Measurements from ENCODE around the gene MRPL32.
"Not testable (repeated sequence)": the region's sequence is repeated elsewhere in the genome, so short reads cannot be mapped to it uniquely, and the experiment has no call there.

MRPL32 gene

DNA sequence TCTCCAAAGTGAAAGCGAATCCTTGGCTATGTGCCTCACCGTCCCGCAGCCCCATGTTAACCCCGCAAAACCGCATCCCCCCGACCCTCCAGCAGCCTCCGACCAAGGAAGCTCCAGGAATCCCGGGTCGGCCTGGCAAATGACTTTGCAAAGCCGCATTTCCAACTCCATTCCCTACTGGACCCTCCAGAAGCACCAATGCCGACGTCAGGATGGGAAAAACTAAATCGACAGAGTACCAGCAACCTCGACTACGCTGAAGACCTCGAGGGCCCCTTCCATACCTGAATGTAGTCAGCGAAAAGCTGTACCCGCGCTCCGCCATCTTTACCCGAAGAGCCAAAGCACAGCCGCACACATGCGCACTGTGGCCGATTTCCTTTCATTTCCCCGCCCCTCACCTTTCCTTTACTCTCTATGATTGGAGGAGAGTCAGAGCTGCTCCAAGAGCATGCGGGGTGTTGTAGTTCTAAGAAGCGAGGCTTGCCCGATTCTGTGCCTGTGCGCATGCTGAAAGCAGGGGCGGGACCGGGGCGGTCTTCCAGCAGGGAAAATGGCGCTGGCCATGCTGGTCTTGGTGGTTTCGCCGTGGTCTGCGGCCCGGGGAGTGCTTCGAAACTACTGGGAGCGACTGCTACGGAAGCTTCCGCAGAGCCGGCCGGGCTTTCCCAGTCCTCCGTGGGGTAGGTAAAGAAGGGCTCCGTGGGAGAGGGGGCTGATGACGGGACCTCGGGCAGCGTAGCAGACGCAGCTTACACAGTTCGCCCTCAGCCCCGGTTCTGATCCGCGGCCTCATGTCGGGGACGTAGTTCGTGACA, at the start of gene MRPL32, which contains the start of gene PSMA2:
Gene MRPL32 (plus strand): TSS at position 543 of the 818 bp plus-strand sequence. CDS start 11 bp downstream, at position 554.
Gene PSMA2 (minus strand): TSS at position 341 of the 818 bp plus-strand sequence. CDS start 16 bp downstream, at position 325.
- DNase-seq (ENCODE audit: low read depth), result peak; percentile 90

DNA sequence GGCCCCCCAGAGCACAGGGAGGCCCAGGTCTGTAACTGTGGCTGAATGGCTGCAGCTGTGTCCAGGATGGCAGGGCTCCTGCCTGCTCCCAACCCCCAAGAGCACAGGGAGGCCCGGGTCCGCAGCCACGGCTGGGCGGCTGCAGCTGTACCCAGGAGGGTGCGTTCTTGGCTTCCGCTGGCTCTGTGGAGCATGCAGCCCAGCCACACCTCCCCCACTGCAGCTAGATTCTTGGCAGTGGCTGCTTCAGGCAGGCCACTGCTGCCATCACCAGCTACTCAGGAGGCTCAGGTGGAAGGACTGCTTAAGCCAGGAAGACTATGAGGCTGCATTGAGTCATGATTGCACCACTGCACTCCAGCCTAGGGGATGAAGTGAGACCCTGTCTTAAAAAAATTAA, 48.2 kb upstream of the MRPL32 start:
- no peak for DNase-seq (ENCODE audit: low read depth)

DNA sequence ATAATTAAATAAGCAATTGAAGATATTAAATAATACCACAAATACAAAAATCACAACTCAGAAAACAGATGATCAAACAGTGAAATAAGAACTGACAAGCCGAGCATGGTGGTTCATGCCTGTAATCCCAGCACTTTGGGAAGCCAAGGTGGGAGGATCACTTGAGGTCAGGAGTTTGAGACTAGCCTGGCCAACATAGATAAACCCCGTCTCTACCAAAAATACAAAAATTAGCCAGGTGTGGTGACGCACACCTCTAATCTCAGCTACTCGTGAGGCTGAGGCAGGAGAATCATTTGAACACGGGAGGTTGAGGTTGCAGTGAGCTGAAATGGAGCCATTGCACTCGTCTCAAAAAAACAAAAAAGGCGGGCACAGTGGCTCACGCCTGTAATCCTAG, 47.0 kb upstream of the MRPL32 start:
- not testable (repeated sequence) for DNase-seq (ENCODE audit: low read depth)

DNA sequence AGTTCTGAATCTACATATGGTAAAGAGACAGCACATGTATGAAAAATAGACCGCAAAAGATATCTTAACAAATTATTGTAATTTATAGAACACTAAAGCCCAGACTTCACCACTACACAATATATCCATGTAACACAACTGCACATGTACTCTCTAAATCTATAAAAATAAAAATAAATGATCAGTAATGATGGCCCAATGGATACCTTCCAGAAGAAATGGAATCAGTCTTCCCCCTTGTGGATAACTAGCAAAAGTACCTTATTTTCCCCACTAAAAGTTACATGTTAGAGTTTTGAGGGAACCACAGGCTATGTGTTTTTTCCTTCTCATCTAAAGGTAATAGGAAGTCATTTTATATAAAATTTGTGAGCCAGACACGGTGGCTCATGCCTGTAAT, 46.0 kb upstream of the MRPL32 start:
- DNase-seq (ENCODE audit: low read depth), result no peak

DNA sequence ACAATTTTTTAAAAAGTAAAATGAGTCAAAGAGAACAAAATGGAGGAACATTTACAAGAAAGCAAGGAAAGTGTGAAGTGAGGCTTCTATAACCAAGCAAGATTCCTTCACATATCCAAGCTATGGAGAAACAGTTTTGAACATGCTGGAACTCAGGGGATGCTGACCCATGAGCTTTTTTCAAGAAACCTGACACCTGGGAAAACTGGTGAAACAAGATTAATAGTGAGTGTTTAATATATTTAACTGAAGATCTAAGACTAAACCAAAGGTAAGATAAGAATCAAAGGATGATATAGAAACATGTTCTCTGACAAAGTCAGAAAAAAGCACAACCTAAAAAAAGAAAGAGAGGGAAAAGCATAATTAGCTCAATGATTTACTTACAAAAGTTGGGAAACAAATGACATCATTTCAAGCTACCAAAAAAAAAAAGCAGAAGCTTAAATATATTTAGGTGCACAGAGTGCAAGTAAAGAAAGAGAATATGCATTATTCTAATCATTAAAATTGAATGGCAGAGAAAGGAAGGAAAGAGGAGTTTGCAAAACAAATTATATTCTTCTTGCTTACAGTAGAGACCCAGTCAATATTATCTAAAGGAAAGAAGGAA, 45.2 kb upstream of the MRPL32 start:
- DNase-seq (ENCODE audit: low read depth), result no peak

DNA sequence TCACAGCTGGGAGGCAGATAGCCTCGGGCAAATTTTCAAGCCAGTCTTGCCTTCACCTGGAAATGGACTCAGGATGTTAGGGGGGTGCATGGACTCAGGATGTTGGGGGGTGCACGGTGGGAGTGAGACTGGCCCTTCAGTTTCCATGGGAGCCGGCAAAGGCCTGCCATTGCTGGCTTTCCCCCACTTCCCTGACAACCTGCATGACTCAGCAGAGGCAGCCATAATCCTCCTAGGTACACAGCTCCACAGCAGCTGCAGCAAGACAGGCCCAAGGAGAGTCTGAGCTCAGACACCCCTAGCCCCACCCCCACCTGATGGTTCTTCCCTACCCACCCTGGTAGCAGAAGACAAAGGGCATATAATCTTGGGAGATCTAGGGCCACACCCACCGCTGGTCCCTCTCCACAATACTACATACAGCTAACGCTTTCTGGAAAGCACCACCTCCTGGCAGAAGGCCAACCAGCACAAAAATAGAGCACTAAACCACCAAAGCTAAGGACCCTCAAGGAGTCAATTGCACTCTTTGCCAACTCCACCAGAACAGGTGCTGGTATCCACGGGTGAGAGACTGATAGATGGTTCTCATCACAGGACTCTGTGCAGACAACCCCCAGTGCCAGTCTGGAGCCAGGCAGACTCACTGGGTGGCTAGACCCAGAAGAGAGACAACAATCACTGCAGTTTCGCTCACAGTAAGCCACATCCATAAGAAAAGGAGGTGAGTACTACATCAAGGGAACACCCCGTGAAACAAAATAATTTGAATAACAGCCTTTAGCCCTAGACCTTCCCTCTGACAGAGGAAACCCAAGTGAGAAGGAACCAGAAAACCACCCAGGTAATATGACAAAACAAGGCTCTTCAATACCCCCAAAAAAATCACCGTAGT, 38.6 kb upstream of the MRPL32 start:
- DNase-seq (ENCODE audit: low read depth), result no peak

DNA sequence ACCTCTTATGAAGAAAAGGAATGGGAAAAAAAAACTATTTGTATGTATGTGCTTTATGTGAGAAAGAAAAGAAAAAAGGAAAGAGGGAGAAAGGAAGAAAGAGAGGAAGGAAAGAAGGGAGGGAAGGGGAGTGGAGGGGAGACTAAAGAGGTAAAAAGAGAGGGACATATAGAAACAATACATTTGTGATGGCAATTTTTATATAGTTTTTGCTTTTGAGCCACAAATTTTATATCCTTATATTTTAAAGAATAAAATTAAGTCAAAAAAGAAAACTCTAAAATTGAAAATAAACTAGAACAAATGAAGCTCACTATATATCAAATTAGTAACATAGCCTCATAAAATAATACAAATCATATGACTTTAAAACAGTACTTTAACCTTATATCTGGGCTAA, 31.3 kb upstream of the MRPL32 start:
- DNase-seq (ENCODE audit: low read depth), result no peak

DNA sequence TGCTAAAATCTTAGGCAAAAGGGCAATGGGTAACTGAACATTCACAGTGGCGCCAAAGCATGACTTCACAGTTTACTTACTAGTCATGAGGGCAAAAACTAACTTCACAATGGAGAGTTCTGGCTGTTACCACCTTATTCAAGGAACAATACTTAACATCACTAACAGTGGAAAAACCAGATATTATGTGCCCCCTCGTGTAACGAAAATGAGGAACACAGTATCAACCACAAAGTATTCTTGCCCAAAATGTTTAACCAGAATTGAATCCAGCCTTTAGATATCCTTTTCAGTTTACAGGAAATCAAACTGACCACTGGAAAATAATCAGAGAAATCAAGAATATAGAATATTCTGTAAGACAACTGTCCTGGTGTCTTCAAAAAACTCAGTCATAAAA, 29.8 kb upstream of the MRPL32 start:
- no peak for DNase-seq (ENCODE audit: low read depth)

DNA sequence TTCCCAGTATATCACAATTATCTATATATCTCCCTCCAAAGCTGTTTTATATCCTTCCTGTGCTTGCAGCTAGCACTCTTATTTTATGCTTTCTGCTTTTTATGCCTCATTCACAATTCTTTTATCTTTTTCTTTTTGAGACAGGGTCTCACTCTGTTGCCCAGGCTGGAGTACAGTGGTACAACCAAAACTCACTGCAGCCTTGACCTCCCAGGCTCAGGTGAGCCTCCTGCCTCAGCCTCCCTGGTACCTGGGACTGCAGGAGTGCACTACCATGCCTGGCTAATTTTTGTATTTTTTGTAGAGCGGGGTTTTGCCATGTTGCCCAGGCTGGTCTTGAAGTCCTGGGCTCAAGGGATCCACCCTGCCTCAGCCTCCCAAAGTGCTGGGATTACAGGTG, 26.0 kb upstream of the MRPL32 start:
- DNase-seq (ENCODE audit: low read depth), result no peak

DNA sequence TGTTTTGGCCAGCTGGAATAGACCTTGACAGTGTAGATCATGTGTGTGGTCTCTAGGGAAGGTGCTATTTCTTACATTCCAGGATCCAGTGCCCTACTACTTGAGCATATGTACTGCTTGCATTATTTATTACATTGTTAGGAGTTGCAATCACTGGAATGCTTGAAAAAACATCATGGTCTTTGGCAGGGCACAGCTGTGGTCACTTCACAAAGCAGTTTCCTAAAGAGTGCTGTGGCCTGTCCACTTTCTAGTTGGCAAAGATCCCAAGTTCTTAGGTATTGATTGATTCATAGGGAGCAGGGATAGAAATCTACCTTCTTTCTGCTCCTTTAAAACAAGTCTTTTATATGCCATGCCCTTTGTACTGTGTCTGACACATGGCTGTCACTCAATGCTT, 24.9 kb upstream of the MRPL32 start:
- DNase-seq (ENCODE audit: low read depth), result no peak

DNA sequence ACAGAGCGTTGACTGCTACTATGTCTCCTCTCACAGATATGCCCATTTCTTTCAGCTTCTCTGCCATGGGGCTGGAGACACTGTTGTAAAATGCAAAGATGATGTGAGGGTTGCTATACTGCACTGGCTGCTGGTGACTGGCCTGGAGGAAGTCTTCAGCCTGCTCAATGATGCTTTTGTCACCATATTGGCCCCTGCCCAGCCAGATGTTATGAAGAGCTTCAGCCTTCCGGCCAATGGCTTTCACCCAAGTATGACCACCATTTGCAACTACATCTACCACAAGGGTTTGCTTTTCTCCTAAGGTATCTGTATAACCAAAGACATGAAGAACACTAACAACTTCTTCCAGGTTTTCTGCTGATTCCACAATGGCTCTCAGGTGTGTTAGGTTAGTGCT, 21.9 kb upstream of the MRPL32 start:
- no peak for DNase-seq (ENCODE audit: low read depth)

DNA sequence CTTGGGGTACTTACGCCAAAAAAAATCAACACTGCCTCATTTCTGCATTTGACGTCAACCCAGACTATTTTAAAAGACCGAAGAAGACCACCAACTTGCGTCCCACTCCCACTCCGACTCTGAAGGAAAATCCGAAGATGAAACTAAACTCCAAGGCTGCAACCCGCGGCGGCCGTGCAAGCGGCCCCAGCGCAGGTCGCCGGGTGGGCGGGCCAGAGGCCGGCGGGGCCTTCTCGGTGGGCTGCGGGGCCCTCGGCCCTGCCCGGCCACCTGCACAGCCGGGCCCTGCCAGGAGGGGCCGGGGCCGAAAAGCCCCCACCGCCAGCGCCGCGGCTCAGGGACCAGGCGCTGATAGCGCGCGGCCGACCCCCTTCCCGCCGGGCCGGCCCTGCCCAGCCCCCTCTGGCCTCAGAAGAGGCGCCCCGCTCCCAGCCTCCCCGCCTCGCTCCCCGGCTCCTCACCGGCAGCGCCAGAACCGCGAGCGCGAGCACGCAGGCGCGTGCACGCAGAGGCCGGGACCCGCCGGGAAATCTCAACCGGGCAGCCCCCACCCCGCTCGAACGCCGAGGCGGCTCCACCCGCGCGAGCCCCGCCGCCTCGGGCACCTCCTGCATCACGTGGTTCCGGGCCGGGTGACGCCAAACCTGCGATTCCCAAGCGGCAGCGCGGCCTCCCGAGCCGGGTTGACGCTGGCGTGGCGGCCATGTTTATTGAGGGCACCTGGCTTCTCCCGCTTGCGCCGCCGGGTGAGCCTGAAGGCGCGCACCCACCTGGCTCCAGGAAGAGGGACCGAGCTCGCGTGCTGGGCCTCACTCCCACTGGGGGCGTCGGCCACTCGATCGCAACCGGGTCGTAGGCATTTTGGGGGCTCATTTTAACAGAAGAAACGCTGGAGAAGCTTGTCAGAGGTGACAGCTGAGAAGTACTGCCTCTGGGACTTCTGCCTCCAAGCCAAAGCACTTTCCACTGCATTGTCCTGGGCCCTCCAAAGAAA, 20.4 kb upstream of the MRPL32 start, which contains the start of gene C7orf25:
Gene C7orf25 (minus strand): TSS at position 617 of the 994 bp plus-strand sequence. CDS start 1,170 bp downstream, outside the sequence.
- peak; percentile 93 for DNase-seq (ENCODE audit: low read depth)

DNA sequence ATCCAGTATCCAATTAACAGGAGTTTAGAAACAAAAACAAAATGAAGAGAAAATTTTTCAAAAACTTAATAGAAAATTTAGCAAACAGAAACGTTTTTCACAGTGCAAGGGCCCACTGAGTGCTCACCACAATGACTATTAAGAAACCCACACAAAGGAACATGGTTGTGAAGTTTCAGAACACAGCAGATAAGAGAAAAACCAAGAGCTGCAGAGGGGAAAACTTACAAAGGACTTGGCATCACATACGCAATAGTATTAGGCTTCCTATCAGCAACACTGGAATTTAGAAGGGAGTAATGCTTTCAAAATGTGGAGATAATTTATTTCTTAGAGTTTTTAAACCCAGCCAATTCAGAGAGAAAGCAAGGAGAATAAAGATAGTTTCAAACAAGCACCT, 18.6 kb upstream of the MRPL32 start:
- no peak for DNase-seq (ENCODE audit: low read depth)

DNA sequence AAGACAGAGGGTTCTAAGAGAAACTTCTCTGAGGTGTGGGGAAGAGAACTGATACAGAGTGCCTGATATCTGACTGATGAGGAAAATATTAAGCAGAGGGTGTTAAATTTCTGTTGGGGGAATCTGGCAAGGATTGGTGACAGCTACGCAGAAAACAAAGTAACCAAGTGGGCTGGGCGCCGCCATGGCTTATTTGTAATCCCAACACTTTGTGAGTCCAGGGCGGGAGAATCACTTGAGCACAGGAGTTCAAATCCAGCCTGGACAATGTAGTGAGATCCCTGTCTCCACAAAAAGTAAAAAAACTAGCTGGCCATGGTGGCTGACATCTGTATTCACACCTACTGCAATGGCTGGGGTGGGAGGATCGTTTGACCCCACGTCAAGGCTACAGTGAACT, 18.2 kb upstream of the MRPL32 start:
- DNase-seq (ENCODE audit: low read depth), result no peak

DNA sequence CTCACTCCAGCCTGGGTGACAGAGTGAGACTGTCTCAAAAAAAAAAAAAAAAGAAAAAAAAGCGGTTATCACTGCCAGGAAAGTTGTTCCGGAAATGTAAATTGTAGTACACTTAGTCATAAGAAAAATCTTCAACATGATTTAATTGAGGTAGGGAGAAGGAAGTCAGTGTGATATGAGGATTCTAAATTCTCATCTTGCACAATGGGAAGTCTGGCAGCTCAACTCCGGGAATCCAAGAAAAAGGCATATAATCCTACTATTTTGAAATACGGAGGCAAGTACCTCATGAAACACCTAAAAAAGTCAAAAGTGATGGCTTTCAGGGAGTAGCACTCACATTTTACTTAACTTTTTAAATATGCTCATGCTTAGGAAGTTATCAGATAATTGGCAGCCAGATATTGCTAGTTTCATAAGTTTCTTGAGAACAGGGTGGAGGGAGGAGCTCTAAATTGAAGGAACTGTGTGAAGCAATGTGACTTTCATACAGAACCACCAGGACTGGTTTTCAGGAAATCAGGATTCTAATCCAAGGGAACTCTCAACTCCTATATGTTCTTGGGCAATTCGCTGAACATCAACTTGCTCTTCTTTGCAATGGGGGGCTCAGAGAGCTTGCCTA, 17.6 kb upstream of the MRPL32 start:
- no peak for DNase-seq (ENCODE audit: low read depth)

DNA sequence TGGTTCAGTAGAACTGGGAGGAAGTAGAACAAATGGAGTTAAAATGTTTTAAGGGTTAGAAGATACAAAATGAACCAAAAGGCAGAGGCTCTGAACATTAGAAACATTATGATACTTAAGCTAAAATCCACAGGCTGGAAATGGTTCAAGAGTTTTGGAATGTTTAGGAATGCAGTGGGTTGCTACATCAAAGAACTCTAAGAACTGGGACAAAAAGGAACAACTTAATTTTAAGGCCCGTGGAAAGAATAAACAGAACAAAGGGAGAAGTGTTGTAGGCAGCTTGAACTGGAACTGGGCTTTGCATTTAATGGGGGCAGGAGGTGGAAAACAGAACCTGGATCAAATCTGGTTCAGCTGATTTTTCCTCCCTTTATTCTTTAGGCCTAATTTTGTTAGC, 16.8 kb upstream of the MRPL32 start:
- no peak for DNase-seq (ENCODE audit: low read depth)

DNA sequence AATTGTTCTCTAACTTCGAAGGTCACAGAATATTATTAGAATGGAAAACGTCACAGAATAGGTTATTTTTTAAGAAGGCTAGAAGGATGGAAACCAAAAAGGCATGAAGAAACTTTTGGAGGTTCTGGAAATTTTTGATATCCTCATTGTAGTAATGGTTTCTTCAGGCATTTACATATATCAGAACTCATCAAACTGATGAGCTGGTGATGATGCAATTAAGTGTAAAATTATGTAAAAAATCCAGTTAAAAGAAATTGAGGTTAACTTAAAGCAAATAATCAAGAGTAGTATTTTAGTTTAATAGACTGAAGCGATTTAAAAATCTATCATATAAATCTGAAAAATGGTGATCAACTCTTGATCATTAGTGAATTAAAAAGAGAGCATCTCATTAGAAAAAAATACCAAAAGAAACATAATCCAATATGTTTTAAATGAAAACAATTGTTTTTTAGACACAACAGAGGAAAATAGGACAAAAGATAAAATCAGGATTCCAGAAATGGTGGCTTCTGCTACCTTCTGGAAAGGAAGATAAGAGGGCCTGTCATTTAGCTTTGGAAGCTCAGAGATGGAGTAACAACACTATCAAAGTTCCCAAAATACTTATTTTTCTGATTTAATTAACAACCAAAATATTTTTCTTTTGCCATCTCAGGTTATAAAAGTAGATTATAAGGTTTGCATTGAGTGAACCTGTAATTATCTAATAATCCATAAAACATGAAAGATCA, 10.0 kb upstream of the MRPL32 start:
- DNase-seq (ENCODE audit: low read depth), result no peak

DNA sequence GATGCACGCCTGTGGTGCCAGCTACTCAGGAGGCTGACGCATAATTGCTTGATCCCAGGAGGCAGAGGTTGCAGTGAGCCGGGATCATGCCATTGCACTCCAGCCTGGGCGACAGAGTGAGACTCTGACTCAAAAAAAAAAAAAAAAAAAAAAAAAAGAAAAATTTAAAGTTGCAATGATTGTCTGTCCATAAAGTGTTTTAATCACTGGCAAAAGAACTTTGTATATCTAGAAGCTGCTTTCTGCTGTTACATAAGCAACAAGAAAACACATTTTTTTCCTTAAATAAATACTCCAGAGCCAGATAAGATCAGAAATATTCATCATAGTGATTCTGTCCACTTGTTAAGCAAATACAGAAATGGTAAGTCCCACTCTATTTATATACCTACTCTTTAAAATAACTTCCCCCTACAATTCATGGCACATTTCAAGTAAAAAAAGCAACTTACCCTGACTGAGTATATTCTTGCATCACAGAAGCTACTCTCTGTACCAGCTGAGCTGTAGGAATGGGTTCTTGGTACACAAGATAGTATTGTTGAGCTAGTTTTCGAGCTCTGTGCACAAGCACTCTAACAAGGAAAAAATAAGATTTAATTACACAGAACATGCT, 7.8 kb upstream of the MRPL32 start:
- no peak for DNase-seq (ENCODE audit: low read depth)

DNA sequence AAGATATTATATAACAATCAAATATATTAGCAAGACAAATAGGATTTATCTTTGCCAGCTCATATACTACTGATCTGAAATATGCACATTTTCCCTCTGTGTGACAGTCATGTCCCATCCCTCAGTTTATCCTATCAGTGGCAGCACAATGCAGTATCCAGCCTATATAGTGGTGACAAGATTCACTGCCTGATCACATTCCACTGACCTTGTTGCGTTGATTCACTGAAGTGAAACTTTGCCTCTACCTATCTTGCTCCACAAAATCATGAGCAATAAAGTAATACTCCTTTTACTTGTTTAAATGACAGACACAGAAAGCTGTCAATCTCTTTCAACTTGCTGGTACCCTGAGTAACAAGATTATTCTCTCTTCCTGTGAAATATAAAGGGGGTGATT, 6.5 kb upstream of the MRPL32 start:
- no peak for DNase-seq (ENCODE audit: low read depth)

DNA sequence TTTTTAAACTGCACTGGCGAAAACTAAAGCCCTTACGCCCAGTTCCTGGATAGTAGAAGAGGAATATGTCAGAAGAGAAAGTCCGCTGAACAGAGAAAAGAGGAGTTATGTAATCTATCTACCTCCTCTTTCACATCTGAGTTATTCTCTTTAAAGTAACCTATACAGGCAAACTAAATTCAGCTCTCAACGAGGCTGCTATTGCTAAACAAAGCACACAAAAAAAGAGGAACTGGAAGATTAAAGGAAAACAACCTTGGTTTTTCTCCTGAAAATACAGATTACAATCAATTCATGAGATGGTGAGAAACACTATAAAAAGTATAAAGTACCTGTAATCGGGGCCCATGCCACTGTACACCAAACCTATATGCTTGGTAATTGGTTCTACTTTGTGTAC, 6.0 kb upstream of the MRPL32 start:
- DNase-seq (ENCODE audit: low read depth), result no peak

Data from activated T-helper 1 cell treated with Interleukin-2 at 50 U/mL for 16 hours (primary cell).